AG04449 (cell line): ENCODE results near the gene DNAH1.

Source experiments
- CTCF ChIA-PET: fragments of 350-600 bp; formaldehyde crosslinking; extraction: SDS; loops from one replicate; lab custom pipeline; 2021; ENCODE audit warnings: antibody characterized with exemption; lab: Yijun Ruan, JAX
- POLR2A ChIA-PET: fragments of 400-600, 350-600 bp; formaldehyde crosslinking; extraction: SDS; loops from one replicate; lab custom pipeline; 2020; ENCODE audit warnings: antibody characterized with exemption, inconsistent platforms; lab: Yijun Ruan, JAX
- DNase-seq: peaks from one replicate; pipeline ENCODE4 v3.0.0-alpha.2; 2010; ENCODE audit warnings: low read depth, low spot score
- H3K4me3 ChIP-seq: 2 replicates; pipeline ENCODE4 v1.5.1; 2011; ENCODE audit warnings: low read depth, mild to moderate bottlenecking, control low read depth, low read length
- CTCF ChIP-seq: IDR thresholded peaks from one replicate; pipeline ENCODE4 v1.5.1; 2011; ENCODE audit warnings: mild to moderate bottlenecking, moderate library complexity, low read length, control low read depth, inconsistent platforms; ENCODE audit not compliant: insufficient read depth; ENCODE audit errors: missing control alignments

DNAH1 gene

DNA sequence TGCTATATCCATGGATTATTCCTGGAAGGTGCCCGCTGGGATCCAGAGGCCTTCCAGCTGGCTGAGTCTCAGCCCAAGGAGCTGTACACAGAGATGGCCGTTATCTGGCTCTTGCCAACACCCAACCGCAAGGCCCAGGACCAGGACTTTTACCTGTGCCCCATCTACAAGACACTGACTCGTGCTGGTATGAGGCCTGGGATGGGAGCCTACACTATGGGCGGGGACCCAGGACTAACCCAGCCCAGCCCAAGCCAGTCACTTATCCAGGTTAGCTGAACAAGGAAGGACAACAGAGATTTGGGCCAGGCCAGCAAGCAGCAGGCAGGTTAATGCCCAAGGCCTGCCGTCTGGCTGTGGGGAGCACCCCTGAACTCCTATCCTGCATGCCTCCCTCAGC lies 83.5 kb downstream of the DNAH1 start:
- ChIA-PET CTCF (interaction anchor here (1.7 kb wide), 1 partner anchor 10 kb away, joined by 4 read pairs; no protein-coding TSS in a partner anchor), POLR2A (interaction anchor here (0.8 kb wide), 1 partner anchor 13 kb away, joined by 3 read pairs; no protein-coding TSS in a partner anchor)
- TF ChIP-seq CTCF = no peak
- H3K4me3 ChIP-seq = no peak overlapping the region
- no peak for DNase-seq

GRCh38 chr3:52400275-52400793 lies 84.2 kb downstream of the DNAH1 start:
- TF ChIP-seq CTCF = no peak
- POLR2A ChIA-PET = no interaction called here
- CTCF ChIA-PET = interaction anchor here (1.6 kb wide), 1 partner anchor 12 kb away, joined by 5 read pairs; no protein-coding TSS in a partner anchor
- no peak for DNase-seq
- no peak overlapping the region for H3K4me3 ChIP-seq

DNA sequence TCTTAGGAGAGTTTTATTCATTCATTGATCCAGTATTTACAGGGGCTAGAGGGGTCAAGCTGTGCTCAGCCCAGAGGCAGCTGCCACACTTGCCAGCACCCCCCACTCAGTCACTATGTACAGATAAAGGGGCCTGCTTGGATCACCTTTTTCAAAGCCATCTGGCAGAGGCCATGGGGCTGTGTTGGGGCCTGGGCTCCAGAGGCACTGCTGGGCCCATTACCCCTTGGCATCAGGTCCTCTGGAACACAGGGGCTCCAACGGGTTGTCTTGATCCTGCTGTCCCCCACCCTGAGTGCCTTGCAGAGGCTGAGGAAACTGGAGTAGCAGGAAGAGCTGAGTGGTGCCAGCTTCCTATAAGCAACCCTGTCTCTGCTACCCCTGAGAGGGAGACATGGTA lies 84.9 kb downstream of the DNAH1 start:
- no peak for DNase-seq
- POLR2A ChIA-PET = no interaction called here
- H3K4me3 ChIP-seq = no peak overlapping the region
- CTCF ChIA-PET = interaction anchor here (1.2 to 1.6 kb wide), 2 partner anchors 11 to 12 kb away, joined by 3 to 5 read pairs; no protein-coding TSS in a partner anchor
- no peak for TF ChIP-seq CTCF

DNA sequence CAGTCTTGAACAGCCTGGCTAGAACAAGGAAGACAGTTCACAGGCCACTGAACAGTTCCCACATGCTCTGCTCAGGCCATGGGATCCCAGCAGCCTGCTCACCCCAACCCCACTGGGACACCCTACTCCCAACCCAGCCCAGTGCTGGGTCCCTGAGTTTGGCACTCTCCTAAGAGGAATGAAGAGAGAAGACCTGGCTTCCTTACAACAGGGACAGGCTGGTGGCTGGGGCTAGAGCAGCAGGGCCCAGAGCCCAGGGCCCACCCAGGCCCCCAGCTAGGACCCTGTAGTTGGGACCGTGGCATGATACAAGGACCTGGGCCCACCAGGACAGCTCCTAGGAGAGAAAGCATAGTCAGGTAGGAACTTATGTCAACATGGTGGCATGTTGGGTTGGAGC lies 85.4 kb downstream of the DNAH1 start:
- DNase-seq = no peak
- H3K4me3 ChIP-seq = no peak overlapping the region
- POLR2A ChIA-PET = no interaction called here
- no peak for TF ChIP-seq CTCF
- CTCF ChIA-PET = interaction anchor here (1.2 to 1.6 kb wide), 2 partner anchors 11 to 12 kb away, joined by 3 to 5 read pairs; no protein-coding TSS in a partner anchor

DNA sequence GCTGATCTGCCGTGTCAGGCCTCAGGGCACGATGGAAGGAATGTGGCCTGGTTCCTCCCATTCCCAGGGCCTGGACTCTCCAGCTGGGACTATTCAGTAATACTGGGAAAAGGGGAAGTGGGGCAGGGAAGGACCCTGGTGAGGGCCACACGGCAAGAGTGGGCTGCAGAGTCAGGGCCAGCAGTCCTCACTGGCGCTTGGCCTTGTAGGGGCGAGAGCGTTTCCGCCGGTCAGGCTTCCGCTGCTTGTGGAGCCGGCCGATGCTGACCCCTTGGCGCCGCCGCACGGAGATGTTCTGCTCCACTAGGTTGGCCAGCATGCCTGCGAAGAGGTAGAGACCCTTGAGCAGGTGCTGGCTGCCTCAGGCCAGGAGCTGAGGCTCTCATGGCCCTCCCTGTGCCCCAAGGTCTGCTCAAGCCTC lies 86.0 kb downstream of the DNAH1 start:
- ChIA-PET POLR2A (no interaction called here), CTCF (interaction anchor here (1.2 kb wide), 1 partner anchor 13 kb away, joined by 3 read pairs; no protein-coding TSS in a partner anchor)

More for the DNA sequence above, 86.0 kb downstream of the DNAH1 start:
- no peak overlapping the region for H3K4me3 ChIP-seq
- no peak for DNase-seq
- TF ChIP-seq CTCF = no peak
